KMS-11 (cell line): Measurements from ENCODE around the gene PALLD.

Experiments
- H2AFZ ChIP-seq: fragments of 200-600 bp; sonication (generic); 2 replicates; pipeline ENCODE4 v1.6.1; 2016; ENCODE audit warnings: antibody characterized with exemption, mixed run types, low read depth
- H3K27ac ChIP-seq: fragments of 200-600 bp; sonication (generic); 2 replicates; pipeline ENCODE4 v1.6.1; 2016; ENCODE audit warnings: mild to moderate bottlenecking, mixed run types
- H3K27me3 ChIP-seq: fragments of 200-600 bp; sonication (generic); 2 replicates; pipeline ENCODE4 v1.6.1; 2017; ENCODE audit warnings: mild to moderate bottlenecking, low read depth, mixed run types, moderate library complexity; ENCODE audit not compliant: insufficient read depth
- H3K36me3 ChIP-seq: fragments of 200-600 bp; sonication (generic); 2 replicates; pipeline ENCODE4 v1.6.1; 2017; ENCODE audit warnings: mild to moderate bottlenecking, mixed run types; ENCODE audit not compliant: insufficient read depth
- H3K4me1 ChIP-seq: fragments of 200-600 bp; sonication (generic); 2 replicates; pipeline ENCODE4 v1.6.1; 2016; ENCODE audit warnings: mild to moderate bottlenecking, low read depth, mixed run types; ENCODE audit not compliant: poor library complexity, severe bottlenecking
- H3K4me2 ChIP-seq: fragments of 200-600 bp; sonication (generic); 2 replicates; pipeline ENCODE4 v1.7.0; 2016; ENCODE audit warnings: mild to moderate bottlenecking, mixed run types
- H3K4me3 ChIP-seq: fragments of 200-600 bp; sonication (generic); IDR thresholded peaks from 2 replicates; pipeline ENCODE4 v1.6.1; 2017; ENCODE audit warnings: low read depth, low read length, mixed read lengths; ENCODE audit not compliant: insufficient read depth
- H3K79me2 ChIP-seq: fragments of 200-600 bp; sonication (generic); 2 replicates; pipeline ENCODE4 v1.6.1; 2016; ENCODE audit warnings: low read depth, mixed run types; ENCODE audit not compliant: insufficient read depth
- H3K9ac ChIP-seq: fragments of 200-600 bp; sonication (generic); 2 replicates; pipeline ENCODE4 v1.6.1; 2016; ENCODE audit warnings: mild to moderate bottlenecking, mixed run types
- H4K20me1 ChIP-seq: fragments of 200-600 bp; sonication (generic); 2 replicates; pipeline ENCODE4 v1.6.1; 2016; ENCODE audit warnings: mild to moderate bottlenecking, mixed run types; ENCODE audit not compliant: insufficient read depth
- TF ChIP-seq, protein P1 (sequence below): fragments of 200-600 bp; sonication (generic); conservative IDR thresholded peaks from 2 replicates; pipeline ENCODE4 v1.6.1; 2017; ENCODE audit warnings: low read depth, mild to moderate bottlenecking, antibody characterized with exemption, low read length, moderate library complexity, mixed read lengths

Gene PALLD

DNA sequence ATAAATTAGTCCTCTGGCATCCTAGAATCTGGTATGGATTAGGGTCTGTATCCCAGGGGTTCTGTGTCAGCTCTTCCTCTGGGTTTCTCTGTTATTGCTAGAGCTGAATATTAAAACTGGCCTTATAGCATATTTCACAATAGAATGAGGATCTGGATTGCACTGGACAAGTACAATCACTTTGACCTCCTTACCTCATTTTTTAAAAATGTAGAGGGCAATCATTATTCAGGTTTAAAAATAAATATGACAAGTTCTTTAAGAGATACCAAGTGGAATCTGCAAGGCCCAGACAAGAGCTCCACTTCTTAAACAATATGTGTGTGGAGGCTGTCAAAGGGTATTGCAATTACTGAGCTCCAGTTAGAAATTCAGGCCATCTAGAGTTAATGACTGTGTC, 1.4 kb downstream of the PALLD start:
- H3K27me3 ChIP-seq: no peaks in the 10 kb centered on the region
- TF ChIP-seq, protein P1, sequence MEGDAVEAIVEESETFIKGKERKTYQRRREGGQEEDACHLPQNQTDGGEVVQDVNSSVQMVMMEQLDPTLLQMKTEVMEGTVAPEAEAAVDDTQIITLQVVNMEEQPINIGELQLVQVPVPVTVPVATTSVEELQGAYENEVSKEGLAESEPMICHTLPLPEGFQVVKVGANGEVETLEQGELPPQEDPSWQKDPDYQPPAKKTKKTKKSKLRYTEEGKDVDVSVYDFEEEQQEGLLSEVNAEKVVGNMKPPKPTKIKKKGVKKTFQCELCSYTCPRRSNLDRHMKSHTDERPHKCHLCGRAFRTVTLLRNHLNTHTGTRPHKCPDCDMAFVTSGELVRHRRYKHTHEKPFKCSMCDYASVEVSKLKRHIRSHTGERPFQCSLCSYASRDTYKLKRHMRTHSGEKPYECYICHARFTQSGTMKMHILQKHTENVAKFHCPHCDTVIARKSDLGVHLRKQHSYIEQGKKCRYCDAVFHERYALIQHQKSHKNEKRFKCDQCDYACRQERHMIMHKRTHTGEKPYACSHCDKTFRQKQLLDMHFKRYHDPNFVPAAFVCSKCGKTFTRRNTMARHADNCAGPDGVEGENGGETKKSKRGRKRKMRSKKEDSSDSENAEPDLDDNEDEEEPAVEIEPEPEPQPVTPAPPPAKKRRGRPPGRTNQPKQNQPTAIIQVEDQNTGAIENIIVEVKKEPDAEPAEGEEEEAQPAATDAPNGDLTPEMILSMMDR: no peak
- H3K4me3 ChIP-seq: no peak overlapping the region
- no peaks in the 10 kb centered on the region for H3K4me1 ChIP-seq
- H2AFZ ChIP-seq: no peak overlapping the region
- H4K20me1 ChIP-seq: no peaks in the 10 kb centered on the region
- H3K36me3 ChIP-seq: no peaks in the 10 kb centered on the region
- H3K79me2 ChIP-seq: no peaks in the 10 kb centered on the region
- no peak overlapping the region for H3K27ac ChIP-seq
- H3K9ac ChIP-seq: no peak overlapping the region
- H3K4me2 ChIP-seq: no peak overlapping the region

DNA sequence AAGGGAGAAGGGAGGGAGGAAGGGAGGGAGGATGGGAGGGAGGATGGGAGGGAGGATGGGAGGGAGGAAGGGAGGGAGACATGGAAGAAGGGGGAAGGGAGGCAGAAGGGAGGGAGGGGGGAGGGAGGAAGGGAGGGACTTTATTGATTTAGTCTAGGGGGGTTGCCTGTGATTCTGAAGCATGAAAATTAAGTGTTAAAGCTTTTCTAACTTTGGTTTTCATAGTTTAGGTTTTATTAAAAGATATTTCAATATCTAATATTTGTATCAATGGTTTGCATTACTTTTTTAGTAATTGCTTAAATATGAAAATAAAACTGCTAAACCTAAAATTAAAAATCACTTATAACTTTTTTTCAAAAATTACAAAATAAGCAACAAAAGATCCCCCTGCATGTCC, 2.4 kb downstream of the PALLD start:
- Histone ChIP-seq H3K36me3 (no peaks in the 10 kb centered on the region), H3K27me3 (no peaks in the 10 kb centered on the region), H3K9ac (no peak overlapping the region), H3K4me3 (no peak overlapping the region), H2AFZ (no peak overlapping the region), H3K79me2 (no peaks in the 10 kb centered on the region), H3K4me2 (no peak overlapping the region), H3K4me1 (no peaks in the 10 kb centered on the region), H4K20me1 (no peaks in the 10 kb centered on the region), H3K27ac (no peak overlapping the region)
- TF ChIP-seq, protein P1: no peak

DNA sequence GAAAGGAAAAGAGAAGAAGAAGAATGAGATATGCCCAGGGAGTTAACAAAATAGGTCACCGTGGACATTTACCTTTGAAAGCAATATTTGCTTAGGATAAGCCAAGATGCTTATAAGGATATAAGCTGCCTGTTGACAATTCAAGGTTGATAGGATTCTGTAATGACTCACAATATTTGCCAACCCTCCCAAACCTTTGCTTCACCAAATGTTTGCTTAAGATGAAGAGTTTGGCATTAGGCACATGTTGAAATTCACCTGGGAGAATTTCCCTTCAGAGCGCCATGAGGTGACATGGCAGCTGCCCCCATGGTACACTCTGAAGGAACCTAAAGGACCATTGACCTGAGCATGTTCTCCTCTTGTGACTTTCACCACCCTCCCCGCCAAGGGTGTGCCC, 4.6 kb downstream of the PALLD start:
- Histone ChIP-seq H4K20me1 (no peaks in the 10 kb centered on the region), H3K9ac (no peak overlapping the region), H3K79me2 (no peaks in the 10 kb centered on the region), H3K27ac (no peak overlapping the region), H3K4me3 (no peak overlapping the region), H3K36me3 (no peaks in the 10 kb centered on the region), H3K4me2 (no peak overlapping the region), H2AFZ (no peak overlapping the region), H3K4me1 (no peaks in the 10 kb centered on the region), H3K27me3 (no peaks in the 10 kb centered on the region)
- TF ChIP-seq, protein P1: no peak

DNA sequence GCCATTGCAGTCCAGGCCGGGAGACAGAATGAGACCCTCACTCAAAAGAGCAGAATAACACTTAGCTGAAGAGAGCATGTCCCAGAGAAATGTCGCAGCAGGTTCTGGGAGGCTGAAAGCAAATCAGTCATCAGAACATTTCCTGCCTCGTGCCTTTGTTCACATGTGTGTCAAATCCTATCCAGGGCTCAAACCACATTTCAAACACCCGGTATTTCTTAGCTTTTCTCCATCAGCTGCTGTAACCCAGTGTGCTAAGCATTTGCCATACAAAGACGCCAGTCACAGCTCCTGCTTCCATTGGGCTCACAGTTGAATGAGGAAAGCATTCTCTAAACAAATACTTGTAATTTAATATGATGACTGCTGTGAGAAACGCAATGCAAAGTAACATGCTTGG, 6.0 kb downstream of the PALLD start:
- no peak overlapping the region for H3K4me2 ChIP-seq
- no peak overlapping the region for H2AFZ ChIP-seq
- no peak overlapping the region for H3K4me3 ChIP-seq
- H3K79me2 ChIP-seq: no peaks in the 10 kb centered on the region
- H3K27me3 ChIP-seq: no peaks in the 10 kb centered on the region
- no peak overlapping the region for H3K9ac ChIP-seq
- no peaks in the 10 kb centered on the region for H3K4me1 ChIP-seq
- no peak overlapping the region for H3K27ac ChIP-seq
- H3K36me3 ChIP-seq: no peaks in the 10 kb centered on the region
- TF ChIP-seq, protein P1: no peak
- H4K20me1 ChIP-seq: no peaks in the 10 kb centered on the region
